Cardiac muscle cell (in vitro differentiated cells and primary cell): Measurements from ENCODE around the gene PRKCA. TPM values are rescaled to one million over a fixed set of nuclear protein-coding genes. Genes with fewer than 3 reads are reported as not detected.

Experiments used
- DNase-seq, 2 donors: peaks; one replicate each; pipeline versions ENCODE4 v3.0.0 to v3.0.0-alpha.2; 2010 to 2017; ENCODE audit warnings: low read depth in 1 of 2, low spot score in 1 of 2
- H3K27ac ChIP-seq: fragments of 200-600 bp; sonication (generic); 2 replicates; pipeline ENCODE4 v1.5.1; 2016
- H3K27me3 ChIP-seq: fragments of 200-600 bp; sonication (generic); 2 replicates; pipeline ENCODE4 v1.6.0; 2016; ENCODE audit warnings: control low read depth
- H3K36me3 ChIP-seq: fragments of 200-600 bp; sonication (generic); 2 replicates; pipeline ENCODE4 v1.5.1; 2016; ENCODE audit warnings: control low read depth
- H3K4me1 ChIP-seq: fragments of 200-600 bp; sonication (generic); 2 replicates; pipeline ENCODE4 v1.8.1; 2017; ENCODE audit warnings: low read depth, mild to moderate bottlenecking, mixed run types
- H3K4me3 ChIP-seq: fragments of 200-600 bp; sonication (generic); 2 replicates; pipeline ENCODE4 v1.5.1; 2016; ENCODE audit warnings: mild to moderate bottlenecking
- H3K9me3 ChIP-seq: fragments of 200-600 bp; sonication (generic); 2 replicates; pipeline ENCODE4 v1.5.1; 2017; ENCODE audit warnings: low read depth, mild to moderate bottlenecking, control low read depth
- polyA plus RNA-seq: library from polyadenylated mRNA; unstranded; fragments of >200 nt; fragmentation: Nextera tagmentation; extraction: Ambion mirVana; gene quantifications from 2 replicates; pipeline ENCODE4 v1.2.1, GENCODE V29; 2016
- total RNA-seq: library from RNA; depleted of rRNA; stranded (reverse); fragments of >200 nt; gene quantifications from 2 replicates; pipeline ENCODE4 v1.2.3, GENCODE V29; 2016
- TF ChIP-seq, protein P1 (sequence below): IDR thresholded peaks from 2 replicates; pipeline ENCODE4 v1.5.1; 2012; ENCODE audit warnings: low read depth, mild to moderate bottlenecking, low read length

PRKCA gene
- total and polyA plus RNA-seq, 2 experiments from 2014 or later: 3.1 to 10.3 TPM

DNA sequence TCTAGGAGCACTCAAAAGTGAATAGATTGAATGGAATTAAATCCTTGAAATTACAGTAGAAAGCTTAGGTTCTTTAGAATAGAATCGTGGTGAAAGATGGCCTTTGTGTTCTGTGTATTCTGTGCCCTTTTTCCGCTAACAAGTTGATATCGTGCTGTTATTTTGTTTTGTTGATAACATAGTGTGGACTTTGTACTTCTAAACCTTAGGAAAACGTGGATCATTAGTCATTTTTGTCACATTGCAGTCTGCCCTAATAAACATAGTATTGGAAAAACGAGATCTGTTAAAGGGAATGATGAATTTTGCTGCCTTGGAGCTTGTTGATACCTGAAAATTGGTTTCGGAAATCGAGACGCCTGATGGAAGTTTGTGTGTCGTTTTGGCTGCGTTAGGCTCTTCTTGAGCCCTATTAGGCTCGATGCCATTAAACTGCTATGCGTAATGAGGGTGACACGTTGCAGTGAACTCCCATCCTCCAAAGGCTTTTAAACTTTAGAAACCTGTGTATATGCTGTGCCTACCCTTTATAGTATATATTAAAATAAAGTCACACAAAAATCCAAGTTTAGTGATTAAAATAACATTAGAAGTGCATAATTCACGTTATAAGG is 145.7 kb downstream of the PRKCA start:
- TF ChIP-seq, protein P1, sequence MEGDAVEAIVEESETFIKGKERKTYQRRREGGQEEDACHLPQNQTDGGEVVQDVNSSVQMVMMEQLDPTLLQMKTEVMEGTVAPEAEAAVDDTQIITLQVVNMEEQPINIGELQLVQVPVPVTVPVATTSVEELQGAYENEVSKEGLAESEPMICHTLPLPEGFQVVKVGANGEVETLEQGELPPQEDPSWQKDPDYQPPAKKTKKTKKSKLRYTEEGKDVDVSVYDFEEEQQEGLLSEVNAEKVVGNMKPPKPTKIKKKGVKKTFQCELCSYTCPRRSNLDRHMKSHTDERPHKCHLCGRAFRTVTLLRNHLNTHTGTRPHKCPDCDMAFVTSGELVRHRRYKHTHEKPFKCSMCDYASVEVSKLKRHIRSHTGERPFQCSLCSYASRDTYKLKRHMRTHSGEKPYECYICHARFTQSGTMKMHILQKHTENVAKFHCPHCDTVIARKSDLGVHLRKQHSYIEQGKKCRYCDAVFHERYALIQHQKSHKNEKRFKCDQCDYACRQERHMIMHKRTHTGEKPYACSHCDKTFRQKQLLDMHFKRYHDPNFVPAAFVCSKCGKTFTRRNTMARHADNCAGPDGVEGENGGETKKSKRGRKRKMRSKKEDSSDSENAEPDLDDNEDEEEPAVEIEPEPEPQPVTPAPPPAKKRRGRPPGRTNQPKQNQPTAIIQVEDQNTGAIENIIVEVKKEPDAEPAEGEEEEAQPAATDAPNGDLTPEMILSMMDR: no peak
- no peak for DNase-seq

DNA sequence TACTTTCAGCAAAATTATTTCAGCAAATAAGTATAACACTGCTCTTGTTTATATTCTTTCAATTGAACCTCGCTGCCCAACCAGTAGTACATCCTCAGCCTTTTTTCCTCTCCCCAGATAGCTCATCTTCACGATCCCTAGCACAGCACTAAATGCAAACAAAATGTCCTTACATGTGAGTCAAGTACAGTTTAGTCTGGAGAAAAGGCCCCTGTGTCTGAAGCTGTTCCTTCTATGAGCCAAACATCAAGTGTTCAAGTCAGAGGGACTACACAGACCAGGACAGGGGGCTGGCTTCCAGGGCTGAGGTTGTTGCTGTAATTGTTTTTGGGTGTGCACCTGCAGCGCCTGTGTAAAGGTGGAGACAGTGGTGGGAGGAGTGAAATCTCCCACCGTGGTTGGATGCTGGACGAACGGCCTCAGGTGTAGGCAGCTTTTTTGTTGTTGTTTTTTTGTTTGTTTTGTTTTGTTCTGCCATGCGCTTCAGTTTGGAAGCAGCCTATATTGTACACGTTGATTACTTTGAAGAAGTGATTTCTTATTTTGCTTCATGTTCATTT is 147.1 kb downstream of the PRKCA start:
- H3K4me3 ChIP-seq: no peak overlapping the region
- no peaks in the 10 kb centered on the region for H3K36me3 ChIP-seq
- no peak overlapping the region for H3K27ac ChIP-seq
- H3K9me3 ChIP-seq: no peaks in the 10 kb centered on the region
- H3K4me1 ChIP-seq: peaks cover 4% of the 10 kb centered on the region
- no peak for DNase-seq
- TF ChIP-seq, protein P1: no peak
- H3K27me3 ChIP-seq: no peaks in the 10 kb centered on the region

More for the DNA sequence above, 145.7 kb downstream of the PRKCA start:
- Histone ChIP-seq H3K36me3 (no peaks in the 10 kb centered on the region), H3K27me3 (no peaks in the 10 kb centered on the region), H3K27ac (no peak overlapping the region), H3K4me3 (no peak overlapping the region), H3K9me3 (no peaks in the 10 kb centered on the region), H3K4me1 (peaks cover 9% of the 10 kb centered on the region)

DNA sequence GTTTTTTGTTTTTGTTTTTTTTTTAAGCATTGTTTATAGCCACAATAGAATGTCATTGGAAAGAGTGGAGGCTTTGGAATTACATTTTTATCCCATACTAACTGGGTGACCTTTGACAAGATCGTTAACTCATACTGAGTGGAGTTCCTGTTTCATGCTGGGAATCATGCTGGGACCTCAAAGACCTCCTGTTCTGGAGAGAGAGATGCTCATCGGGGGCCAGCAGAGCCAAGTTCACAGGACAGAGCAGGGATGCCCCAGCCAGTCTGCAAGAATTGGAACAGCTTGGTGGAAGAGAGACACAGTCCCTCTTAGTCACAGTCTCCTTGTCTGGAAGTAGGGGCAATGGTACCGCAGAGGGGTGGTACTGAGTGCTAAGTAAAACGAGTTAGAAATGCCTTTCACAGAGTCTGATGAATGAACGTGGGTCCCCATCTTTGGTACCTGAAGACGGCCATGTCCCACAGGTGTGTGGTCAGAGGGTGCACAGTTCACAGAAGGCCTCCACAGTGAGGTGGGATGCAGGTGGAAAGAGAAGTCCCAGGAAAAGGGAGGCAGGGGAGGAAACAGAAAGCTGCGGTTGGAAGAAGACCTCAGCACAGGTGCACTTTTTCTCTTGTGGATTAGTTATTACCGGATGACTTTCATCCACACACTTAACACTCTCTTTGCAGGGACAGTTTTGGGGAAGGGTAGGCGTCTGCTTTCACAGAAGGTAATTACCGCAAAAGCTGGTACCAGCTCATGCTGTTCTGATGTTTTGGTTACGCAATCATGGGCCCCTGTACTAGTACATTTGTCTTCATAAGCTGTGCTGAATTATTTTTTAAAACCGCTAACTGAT is 147.8 kb downstream of the PRKCA start:
- H3K27me3 ChIP-seq: no peaks in the 10 kb centered on the region
- no peak for DNase-seq
- H3K4me1 ChIP-seq: no peaks in the 10 kb centered on the region
- H3K4me3 ChIP-seq: no peak overlapping the region
- TF ChIP-seq, protein P1: no peak
- no peak overlapping the region for H3K27ac ChIP-seq
- no peaks in the 10 kb centered on the region for H3K9me3 ChIP-seq
- H3K36me3 ChIP-seq: no peaks in the 10 kb centered on the region

DNA sequence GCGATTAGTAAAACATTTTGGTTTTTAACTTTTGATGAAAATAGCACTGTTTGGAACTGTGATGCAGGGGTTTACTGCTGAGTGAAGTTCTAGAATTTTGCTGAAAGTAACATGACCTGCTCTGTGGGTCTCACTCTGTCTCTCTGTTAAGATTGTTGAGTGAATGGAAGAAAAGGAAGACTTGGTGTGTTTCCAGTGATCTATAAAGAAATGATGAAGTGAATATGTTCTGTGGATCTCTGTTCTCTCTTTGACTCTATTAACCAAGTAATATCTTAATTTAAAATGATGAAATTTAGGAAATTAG is 148.4 kb downstream of the PRKCA start:
- Histone ChIP-seq H3K4me3 (no peak overlapping the region), H3K9me3 (no peaks in the 10 kb centered on the region), H3K4me1 (no peaks in the 10 kb centered on the region), H3K36me3 (no peaks in the 10 kb centered on the region), H3K27ac (no peak overlapping the region), H3K27me3 (no peaks in the 10 kb centered on the region)
- TF ChIP-seq, protein P1: no peak
- no peak for DNase-seq

DNA sequence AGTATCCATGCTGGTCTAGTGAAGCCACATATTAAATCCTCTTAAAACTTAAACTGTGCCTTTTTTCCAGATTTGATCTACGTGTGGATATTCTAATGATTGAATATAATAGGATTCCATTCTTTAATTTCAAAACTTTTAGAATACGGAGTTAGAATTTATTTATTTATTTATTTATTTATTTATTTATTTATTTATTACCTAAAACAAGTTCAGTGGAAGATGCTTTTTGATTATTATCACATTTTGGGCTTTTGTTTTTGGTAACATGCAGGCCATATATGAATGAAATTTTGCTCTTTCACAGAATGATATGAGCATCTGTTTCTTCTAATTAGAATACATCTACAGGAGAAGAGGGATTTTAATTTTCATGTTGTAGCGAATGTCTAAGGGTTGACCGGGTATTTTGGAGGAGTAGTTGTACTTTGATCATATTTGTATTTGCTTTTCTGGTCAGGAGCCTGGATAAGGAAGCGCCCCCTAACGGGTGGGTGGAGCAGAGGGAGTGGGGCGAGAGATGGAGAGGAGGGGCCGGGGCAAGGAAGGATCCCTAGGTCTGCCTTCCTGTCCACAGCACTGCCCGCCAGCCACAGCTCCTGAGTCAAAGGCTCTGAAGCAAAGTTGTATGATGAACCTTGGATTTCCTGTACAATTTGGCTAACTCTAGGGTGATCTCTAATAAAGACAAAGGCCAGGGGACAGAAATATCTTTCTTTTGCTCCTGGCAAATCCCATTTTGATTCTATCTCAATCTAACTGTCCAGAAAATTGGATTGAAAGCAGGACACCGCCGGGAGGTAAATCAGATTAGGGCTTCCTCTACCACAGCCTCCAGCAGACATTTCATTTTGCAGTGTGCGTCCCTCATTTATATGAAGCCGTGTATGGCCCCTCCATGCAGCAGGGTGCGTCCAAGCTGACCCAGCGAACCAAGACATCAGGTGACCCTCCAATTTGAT is 149.1 kb downstream of the PRKCA start:
- Histone ChIP-seq H3K36me3 (no peaks in the 10 kb centered on the region), H3K4me3 (no peak overlapping the region), H3K4me1 (no peaks in the 10 kb centered on the region), H3K27me3 (no peaks in the 10 kb centered on the region), H3K9me3 (no peaks in the 10 kb centered on the region), H3K27ac (no peak overlapping the region)
- DNase-seq: peak in 1 of 2 donors; percentile 34
- TF ChIP-seq, protein P1: peak; percentile 24
